WERI-Rb-1 (cell line): ENCODE results near the gene CLEC2L.

Experiments
- DNase-seq: peaks from one replicate; pipeline ENCODE4 v3.0.0-alpha.2; 2020
- H3K27ac ChIP-seq: fragments of 250-450 bp; sonication (Bioruptor Pico); 2 replicates; pipeline ENCODE4 v1.5.1; 2020; ENCODE audit warnings: mild to moderate bottlenecking, moderate library complexity
- H3K27me3 ChIP-seq: fragments of 250-450 bp; sonication (Bioruptor Pico); 2 replicates; pipeline ENCODE4 v1.5.1; 2021; ENCODE audit warnings: mild to moderate bottlenecking, low read depth, moderate library complexity; ENCODE audit not compliant: insufficient read depth, severe bottlenecking
- H3K36me3 ChIP-seq: fragments of 250-450 bp; sonication (Bioruptor Pico); 2 replicates; pipeline ENCODE4 v1.5.1; 2020; ENCODE audit warnings: mild to moderate bottlenecking, moderate library complexity
- H3K4me3 ChIP-seq: 2 replicates; pipeline ENCODE4 v1.5.1; 2011; ENCODE audit warnings: low read depth, mild to moderate bottlenecking, control low read depth, low read length
- H3K9me3 ChIP-seq: fragments of 250-450 bp; sonication (Bioruptor Pico); 2 replicates; pipeline ENCODE4 v1.5.1; 2021; ENCODE audit warnings: mild to moderate bottlenecking, moderate library complexity; ENCODE audit not compliant: severe bottlenecking
- CTCF ChIP-seq: IDR thresholded peaks from 2 replicates; pipeline ENCODE4 v1.5.1; 2011; ENCODE audit warnings: low read depth, mild to moderate bottlenecking, control low read depth, inconsistent platforms, low read length

The CLEC2L gene

DNA sequence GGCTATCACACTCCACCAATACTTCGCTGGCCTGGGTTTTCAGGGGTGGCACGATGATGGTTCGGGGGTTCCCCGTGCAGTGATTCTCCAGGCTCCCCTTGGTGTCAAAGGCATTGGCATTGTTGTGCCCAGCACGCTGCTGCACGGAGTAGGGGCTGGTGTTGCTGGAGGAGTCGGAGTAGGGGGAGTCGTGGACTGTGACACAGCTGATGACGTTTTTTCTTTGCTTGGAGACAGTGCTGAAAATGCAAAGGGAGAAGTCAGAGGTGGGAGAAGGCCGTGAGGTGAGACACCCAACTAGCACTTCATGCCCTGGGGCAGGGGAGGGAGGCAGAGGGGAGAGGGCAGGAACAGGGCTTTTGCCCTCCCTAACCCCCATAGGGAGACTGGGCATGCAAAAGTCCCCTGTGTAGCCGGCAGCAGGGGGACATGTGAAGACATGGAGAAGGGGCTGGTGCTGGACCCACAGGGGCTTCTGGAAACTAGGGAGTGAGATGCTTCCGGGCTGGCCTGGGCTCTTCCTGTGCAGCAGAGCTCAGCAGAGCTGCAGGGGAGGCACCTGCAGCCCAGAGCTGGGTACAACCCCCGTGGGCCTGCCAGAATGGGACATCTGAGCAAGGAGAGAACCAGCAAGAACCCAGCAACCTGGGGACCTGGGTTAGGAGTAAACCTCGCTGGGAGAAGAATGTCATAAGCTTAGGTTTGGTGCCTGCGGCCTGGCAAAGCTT is 60.5 kb downstream of the CLEC2L start:
- Histone ChIP-seq H3K27me3 (no peaks in the 10 kb centered on the region), H3K9me3 (no peaks in the 10 kb centered on the region), H3K36me3 (peaks cover 63% of the 10 kb centered on the region), H3K4me3 (no peak overlapping the region), H3K27ac (no peak overlapping the region)
- DNase-seq: no peak
- no peak for TF ChIP-seq CTCF

- Histone ChIP-seq H3K36me3 (peaks cover 62% of the 10 kb centered on the region), H3K27ac (no peak overlapping the region)
- no peak for TF ChIP-seq CTCF
Measured at GRCh38 chr7:139585042-139585441, 61.6 kb downstream of the CLEC2L start.

DNA sequence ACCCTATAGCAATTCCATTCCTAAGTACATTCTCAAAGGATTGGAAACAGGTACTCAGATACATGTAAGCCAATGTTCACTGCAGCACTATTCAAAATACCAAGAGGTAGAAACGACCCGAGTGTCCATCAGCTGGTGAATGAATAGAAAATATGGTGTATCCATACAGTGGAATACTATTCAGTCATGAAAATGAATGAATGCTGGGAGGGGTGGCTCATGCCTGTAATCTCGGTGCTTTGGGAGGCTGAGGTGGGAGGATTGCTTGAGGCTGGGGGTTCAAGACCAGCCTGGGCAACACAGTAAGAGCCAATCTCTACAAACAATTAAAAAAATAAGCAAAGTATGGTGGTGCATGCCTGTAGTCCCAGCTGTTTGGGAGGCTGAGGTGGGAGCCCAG is 62.8 kb downstream of the CLEC2L start:
- peaks cover 61% of the 10 kb centered on the region for H3K36me3 ChIP-seq
- no peaks in the 10 kb centered on the region for H3K27me3 ChIP-seq
- TF ChIP-seq CTCF: no peak
- H3K27ac ChIP-seq: no peak overlapping the region
- no peaks in the 10 kb centered on the region for H3K9me3 ChIP-seq
- no peak overlapping the region for H3K4me3 ChIP-seq
- DNase-seq: no peak

More at GRCh38 chr7:139585042-139585441, 61.6 kb downstream of the CLEC2L start:
- Histone ChIP-seq H3K27me3 (no peaks in the 10 kb centered on the region), H3K4me3 (no peak overlapping the region), H3K9me3 (no peaks in the 10 kb centered on the region)
- no peak for DNase-seq

DNA sequence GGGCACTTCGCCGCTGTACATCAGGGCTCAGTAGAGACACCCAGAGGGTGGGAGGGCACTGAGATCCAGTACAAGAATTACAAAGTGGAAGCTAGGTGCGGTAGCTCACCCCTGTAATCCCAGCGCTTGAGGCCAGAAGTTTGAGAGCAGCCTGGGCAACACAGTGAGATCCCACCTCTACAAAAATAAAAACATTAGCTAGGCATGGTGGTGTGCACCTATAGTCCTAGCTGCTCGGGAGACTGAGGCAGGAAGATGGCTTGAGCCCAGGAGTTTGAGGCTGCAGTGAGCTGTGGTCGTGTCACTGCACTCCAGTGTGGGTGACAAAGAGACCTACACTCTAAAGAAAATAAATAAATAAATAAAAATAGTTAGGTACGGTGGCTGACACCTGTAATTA is 64.0 kb downstream of the CLEC2L start:
- H3K27me3 ChIP-seq: no peaks in the 10 kb centered on the region
- no peak for DNase-seq
- no peak for TF ChIP-seq CTCF
- no peak overlapping the region for H3K4me3 ChIP-seq
- no peak overlapping the region for H3K27ac ChIP-seq
- peaks cover 66% of the 10 kb centered on the region for H3K36me3 ChIP-seq
- H3K9me3 ChIP-seq: no peaks in the 10 kb centered on the region

DNA sequence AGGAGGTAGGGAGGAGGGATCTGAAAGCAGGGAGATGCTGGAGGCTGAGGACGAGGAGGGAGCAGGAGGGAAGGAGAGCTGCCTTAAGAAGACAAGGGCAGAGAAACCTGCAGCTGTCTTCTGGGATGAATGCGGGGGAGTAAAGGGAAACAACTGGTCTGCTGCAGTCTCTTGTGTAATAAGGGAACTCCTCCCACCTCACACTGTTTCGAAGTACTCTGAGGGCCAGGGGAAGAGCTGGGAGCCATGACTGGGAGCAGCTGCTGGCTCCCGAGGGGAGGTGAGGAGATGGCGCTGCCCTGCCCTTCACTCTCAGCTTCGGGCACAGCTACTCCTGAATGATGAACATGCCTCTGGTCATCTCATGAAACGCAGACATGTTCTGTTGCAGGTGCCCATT is 65.1 kb downstream of the CLEC2L start:
- no peak for DNase-seq

More for the DNA sequence above, 65.1 kb downstream of the CLEC2L start:
- TF ChIP-seq CTCF: no peak
- Histone ChIP-seq H3K36me3 (peaks cover 66% of the 10 kb centered on the region), H3K27me3 (no peaks in the 10 kb centered on the region), H3K4me3 (no peak overlapping the region), H3K27ac (no peak overlapping the region), H3K9me3 (no peaks in the 10 kb centered on the region)
